ENCODE data around the gene TAF6.

TAF6 gene

GRCh38 chr7:100099452-100099851 lies 19.7 kb downstream of the TAF6 start:
- H3K9ac ChIP-seq: no peak overlapping the region
- TF ChIP-seq CTCF (IDR thresholded peaks at IDR 0.05): no peak
- peaks cover 5% of the 10 kb centered on the region for H3K4me1 ChIP-seq
- H3K4me2 ChIP-seq (ENCODE audit: low read length): peak overlapping the region; percentile 96
- H3K27me3 ChIP-seq (ENCODE audit: control insufficient read depth, insufficient read depth, low read length): no peaks in the 10 kb centered on the region
- H3K9me3 ChIP-seq (ENCODE audit: control insufficient read depth, low read length): no peaks in the 10 kb centered on the region
- no peaks in the 10 kb centered on the region for H3K36me3 ChIP-seq (ENCODE audit: control insufficient read depth, insufficient read depth, low read length)
- H3K4me3 ChIP-seq (ENCODE audit: low read depth, low read length): peak overlapping the region; percentile 78
- no peak overlapping the region for H2AFZ ChIP-seq
- peaks cover 2% of the 10 kb centered on the region for H3K79me2 ChIP-seq
- H3K27ac ChIP-seq: no peak overlapping the region

DNA sequence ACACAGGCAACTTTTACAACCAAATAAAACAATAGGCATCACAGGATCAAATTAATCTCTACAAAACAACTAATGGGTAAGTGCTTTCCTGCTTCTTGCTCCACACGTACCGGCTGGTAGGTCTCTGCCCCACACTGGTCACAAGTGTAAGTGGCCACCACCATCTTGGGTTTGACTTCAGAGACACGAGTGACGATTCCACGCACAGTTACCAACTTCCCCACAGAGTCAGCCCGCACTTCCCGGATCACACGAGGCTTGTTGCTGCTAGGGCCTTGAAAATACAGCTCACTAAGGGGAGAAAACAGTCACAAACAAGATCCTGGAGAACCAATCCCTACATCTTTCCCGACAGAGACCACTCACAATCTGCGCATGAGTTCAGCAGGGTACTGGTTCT lies 20.2 kb downstream of the TAF6 start:
- H3K27ac ChIP-seq: no peak overlapping the region
- no peak for TF ChIP-seq CTCF (IDR thresholded peaks at IDR 0.05)
- H3K4me2 ChIP-seq (ENCODE audit: low read length): no peak overlapping the region
- H2AFZ ChIP-seq: no peak overlapping the region
- H3K36me3 ChIP-seq (ENCODE audit: control insufficient read depth, insufficient read depth, low read length): no peaks in the 10 kb centered on the region
- H3K4me3 ChIP-seq (ENCODE audit: low read depth, low read length): no peak overlapping the region
- peaks cover 2% of the 10 kb centered on the region for H3K79me2 ChIP-seq
- H3K9ac ChIP-seq: no peak overlapping the region
- H3K4me1 ChIP-seq: peaks cover 5% of the 10 kb centered on the region
- no peaks in the 10 kb centered on the region for H3K27me3 ChIP-seq (ENCODE audit: control insufficient read depth, insufficient read depth, low read length)
- no peaks in the 10 kb centered on the region for H3K9me3 ChIP-seq (ENCODE audit: control insufficient read depth, low read length)

DNA sequence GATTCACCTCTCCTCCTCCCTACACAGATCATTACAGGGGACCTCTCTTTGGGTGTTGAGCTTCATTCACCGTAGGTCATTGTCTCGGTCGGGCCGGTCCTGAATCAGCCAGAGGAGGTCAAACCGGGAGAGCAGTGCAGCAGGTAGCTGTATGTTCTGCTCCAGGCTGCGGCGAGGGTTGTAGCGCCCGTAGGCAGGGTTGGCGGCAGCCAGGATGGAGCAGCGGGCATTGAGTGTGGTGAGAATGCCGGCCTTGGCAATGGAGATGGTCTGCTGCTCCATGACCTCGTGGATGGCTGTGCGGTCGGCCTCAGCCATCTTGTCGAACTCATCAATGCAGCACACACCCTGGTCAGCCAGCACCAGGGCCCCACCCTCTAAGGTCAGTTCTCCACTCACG lies 23.5 kb downstream of the TAF6 start:
- Histone ChIP-seq H3K9me3 (ENCODE audit: control insufficient read depth, low read length) (no peaks in the 10 kb centered on the region), H3K4me3 (ENCODE audit: low read depth, low read length) (no peak overlapping the region), H3K27me3 (ENCODE audit: control insufficient read depth, insufficient read depth, low read length) (no peaks in the 10 kb centered on the region), H3K4me1 (peaks cover 5% of the 10 kb centered on the region), H3K27ac (no peak overlapping the region), H3K79me2 (peaks cover 2% of the 10 kb centered on the region), H3K4me2 (ENCODE audit: low read length) (no peak overlapping the region), H2AFZ (no peak overlapping the region), H3K9ac (no peak overlapping the region), H3K36me3 (ENCODE audit: control insufficient read depth, insufficient read depth, low read length) (no peaks in the 10 kb centered on the region)
- no peak for TF ChIP-seq CTCF (IDR thresholded peaks at IDR 0.05)

- H3K79me2 ChIP-seq: peaks cover 2% of the 10 kb centered on the region
- H3K9ac ChIP-seq: no peak overlapping the region
- no peaks in the 10 kb centered on the region for H3K36me3 ChIP-seq (ENCODE audit: control insufficient read depth, insufficient read depth, low read length)
- no peak overlapping the region for H3K27ac ChIP-seq
- no peaks in the 10 kb centered on the region for H3K27me3 ChIP-seq (ENCODE audit: control insufficient read depth, insufficient read depth, low read length)
- H3K4me3 ChIP-seq (ENCODE audit: low read depth, low read length): no peak overlapping the region
- TF ChIP-seq CTCF (IDR thresholded peaks at IDR 0.05): no peak
- H3K4me2 ChIP-seq (ENCODE audit: low read length): no peak overlapping the region
- no peak overlapping the region for H2AFZ ChIP-seq
- no peaks in the 10 kb centered on the region for H3K9me3 ChIP-seq (ENCODE audit: control insufficient read depth, low read length)
- peaks cover 5% of the 10 kb centered on the region for H3K4me1 ChIP-seq
Observed at GRCh38 chr7:100095289-100095688, 23.9 kb downstream of the TAF6 start.

DNA sequence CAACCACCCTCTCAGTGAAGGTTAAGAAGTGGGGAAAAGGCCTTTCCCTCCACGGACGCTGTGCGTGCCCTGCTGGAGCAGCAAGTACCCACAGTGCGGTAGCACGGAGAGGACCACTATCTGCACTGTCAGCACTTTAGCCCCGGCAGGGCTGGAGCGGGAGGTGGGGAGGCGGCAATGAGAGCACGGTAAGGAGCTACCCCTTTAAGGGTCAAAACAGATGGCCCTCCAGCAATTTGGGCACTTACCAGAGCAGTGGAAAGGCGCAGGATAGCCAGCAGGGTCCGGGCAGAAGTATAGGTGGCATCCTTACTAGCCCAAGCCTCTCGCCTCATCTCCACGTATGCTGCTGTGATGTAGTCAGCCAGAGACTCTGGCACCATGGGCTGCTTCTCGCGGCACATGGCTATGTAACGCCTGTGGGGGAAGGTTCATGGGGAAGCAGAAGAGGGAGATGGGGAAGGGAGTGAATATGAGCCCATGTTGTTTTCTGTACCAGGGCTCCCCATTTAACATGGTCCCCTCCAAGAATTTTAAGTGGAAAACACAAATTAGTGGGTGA lies 25.2 kb downstream of the TAF6 start:
- no peak overlapping the region for H2AFZ ChIP-seq
- H3K4me3 ChIP-seq (ENCODE audit: low read depth, low read length): no peak overlapping the region
- no peak overlapping the region for H3K27ac ChIP-seq
- no peaks in the 10 kb centered on the region for H3K36me3 ChIP-seq (ENCODE audit: control insufficient read depth, insufficient read depth, low read length)
- H3K9me3 ChIP-seq (ENCODE audit: control insufficient read depth, low read length): no peaks in the 10 kb centered on the region
- peaks cover 2% of the 10 kb centered on the region for H3K79me2 ChIP-seq
- no peak for TF ChIP-seq CTCF (IDR thresholded peaks at IDR 0.05)
- no peaks in the 10 kb centered on the region for H3K27me3 ChIP-seq (ENCODE audit: control insufficient read depth, insufficient read depth, low read length)
- H3K4me2 ChIP-seq (ENCODE audit: low read length): no peak overlapping the region
- H3K9ac ChIP-seq: no peak overlapping the region
- peaks cover 4% of the 10 kb centered on the region for H3K4me1 ChIP-seq
